Endometrial microvascular endothelial cells (primary cell): ENCODE data around the gene PTCSC3. TPM values are rescaled to one million over a fixed set of nuclear protein-coding genes. Genes with fewer than 3 reads are reported as not detected.

Experiments used
- in situ Hi-C: cut with HindIII; loops from 2 replicates; pipeline ENCODE4 v1.10.0; 2017; ENCODE audit warnings: low sequenced_read_pairs, low pct_unique_long_range_greater_than_20kb; ENCODE audit errors: inconsistent ontology term
- total RNA-seq: library from RNA; depleted of rRNA; stranded (reverse); fragments of >200 nt; gene quantifications from one replicate; pipeline ENCODE4 v1.2.3, GENCODE V29; 2015; ENCODE audit errors: inconsistent ontology term

Gene PTCSC3
- total RNA-seq: not detected

DNA sequence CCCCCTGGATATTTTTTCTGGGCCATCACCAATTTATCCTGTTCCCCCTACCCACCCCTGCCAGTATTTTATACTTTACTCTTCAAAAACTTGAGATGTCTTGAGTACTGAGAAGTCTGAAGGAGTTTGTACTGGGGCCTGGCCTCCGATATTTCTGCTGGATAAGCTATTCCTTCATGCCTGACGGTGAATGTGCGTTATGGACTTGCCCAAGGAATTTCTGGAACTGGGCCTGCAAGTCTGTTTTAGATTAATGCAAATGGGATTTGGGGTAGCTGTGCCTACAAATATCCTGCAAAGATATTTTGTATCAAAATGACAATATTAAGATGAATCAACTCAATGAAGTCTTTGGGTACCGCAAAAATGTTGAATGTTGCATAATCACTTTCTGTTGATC is at the start of gene PTCSC3:
TSS of gene PTCSC3 (minus strand) at position 199 of the 400 bp plus-strand sequence.
- in situ Hi-C loops: no loop called here

DNA sequence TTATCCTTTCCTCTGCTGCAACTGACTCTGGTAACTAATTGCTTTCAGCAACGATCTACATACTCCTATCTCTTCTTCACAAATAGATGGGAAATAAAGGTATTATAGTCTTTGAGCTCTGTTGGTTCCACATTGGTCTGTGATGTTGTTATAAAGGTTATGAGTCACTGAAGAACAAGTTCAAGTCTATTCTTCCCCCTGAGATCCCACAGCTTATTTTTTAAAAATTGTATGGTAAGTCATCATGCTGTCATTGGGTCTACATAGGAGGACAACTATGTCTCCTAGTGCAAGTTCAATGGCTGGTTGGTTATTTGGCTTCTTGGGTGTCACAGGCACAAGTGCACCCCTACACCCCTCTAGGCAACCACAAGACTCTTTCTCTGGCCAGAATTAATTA is 49.6 kb upstream of the PTCSC3 start:
- in situ Hi-C loops: no loop called here

DNA sequence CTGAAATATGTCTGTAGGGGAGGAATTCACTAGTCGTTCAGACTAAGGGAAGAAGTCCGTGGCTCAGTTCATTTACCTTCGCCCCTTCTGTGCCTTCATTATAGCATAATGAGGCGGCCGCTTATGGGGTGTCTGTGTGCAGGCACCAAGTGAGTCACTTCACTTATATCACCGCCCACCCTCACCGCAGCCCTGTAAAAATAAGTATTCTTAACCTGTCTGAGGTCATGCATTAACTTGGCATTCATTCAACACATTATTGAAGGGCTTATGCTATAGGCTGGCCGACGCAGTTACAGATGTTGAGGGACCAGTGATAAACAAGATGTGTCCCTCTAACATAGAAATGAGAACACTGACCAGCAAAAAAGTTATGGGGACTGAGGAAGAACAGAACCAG is 47.7 kb upstream of the PTCSC3 start:
- in situ Hi-C loops: no loop called here

DNA sequence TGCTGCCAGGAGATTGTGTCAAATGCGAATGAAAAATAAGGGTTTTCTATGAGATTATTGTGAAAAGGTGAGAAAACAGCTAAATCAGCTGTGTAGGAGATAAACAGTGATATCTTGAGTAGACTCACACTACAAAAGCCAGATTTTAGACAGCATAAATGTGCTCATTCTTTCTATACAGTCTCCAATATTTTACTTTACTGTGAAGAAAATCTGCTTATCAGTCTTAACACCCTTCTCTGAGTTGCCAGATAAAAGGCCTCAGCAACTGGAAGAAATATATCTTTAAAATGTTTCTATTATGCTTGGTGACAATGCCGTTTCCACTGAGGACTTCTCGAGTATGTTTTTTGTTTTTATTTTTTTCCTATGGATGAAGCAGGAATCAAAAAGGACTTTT is 47.0 kb upstream of the PTCSC3 start:
- in situ Hi-C loops: no loop called here

DNA sequence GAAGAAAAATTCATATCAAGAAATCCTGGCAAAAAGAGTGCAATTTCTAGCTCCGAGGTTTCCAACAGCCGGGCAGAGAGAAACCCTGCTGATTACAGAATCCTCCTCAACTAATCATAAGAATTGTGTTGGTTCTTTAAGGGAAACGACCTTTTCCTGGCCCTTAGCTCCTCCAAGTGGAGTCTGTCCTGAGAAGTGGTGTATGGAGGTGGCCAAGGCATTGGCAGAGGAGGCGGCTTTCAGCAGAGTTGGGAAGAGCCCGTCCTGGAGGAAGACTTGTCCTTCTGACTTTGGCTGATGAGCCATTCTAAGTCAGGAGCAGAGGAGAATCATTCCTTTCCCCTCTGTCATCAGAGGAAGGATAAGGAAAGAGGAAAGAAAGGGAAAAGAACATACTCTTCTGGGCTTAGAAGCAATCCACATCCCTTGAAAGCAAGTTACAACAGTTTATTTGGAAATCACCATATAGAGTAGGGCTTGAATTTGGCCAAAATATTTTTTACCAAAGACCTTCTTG is 46.5 kb upstream of the PTCSC3 start:
- in situ Hi-C loops: no loop called here

DNA sequence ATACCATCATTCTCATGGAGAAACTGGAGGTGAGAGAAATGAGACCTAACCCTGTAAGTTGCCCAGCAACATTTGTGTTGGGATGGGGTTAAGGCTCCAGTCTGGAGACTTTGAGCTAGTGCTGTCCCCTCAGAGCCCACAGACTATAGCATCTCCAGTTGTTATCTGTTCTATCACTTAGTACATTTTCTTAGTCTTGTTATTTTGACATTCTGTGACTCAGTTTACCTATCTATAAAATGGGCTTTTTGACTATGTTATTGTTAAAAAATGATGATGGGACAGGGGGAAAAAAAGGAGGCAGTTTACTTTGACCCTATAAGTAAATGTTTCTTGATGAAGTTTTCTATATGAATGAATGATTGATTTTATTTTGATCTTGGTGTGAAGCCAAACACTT is 45.8 kb upstream of the PTCSC3 start:
- in situ Hi-C loops: no loop called here

DNA sequence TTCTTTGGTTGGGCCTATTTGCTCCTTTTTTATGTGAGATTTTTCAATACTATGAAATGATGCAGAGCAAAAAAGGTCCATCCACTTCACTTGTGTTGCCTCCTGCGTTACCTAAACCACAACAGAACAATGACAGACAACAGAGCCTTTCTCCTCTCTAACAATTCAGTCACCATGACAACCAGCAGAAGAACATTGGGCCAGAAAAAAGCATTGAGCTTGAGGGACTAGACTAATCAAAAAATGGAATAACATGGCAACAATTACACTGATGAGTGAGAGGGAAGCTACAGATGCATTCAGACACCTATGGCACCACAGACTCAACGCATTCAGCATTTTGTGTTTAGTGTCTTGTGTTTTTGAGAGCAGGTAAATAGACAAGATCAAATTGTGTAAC is 44.6 kb upstream of the PTCSC3 start:
- in situ Hi-C loops: no loop called here

DNA sequence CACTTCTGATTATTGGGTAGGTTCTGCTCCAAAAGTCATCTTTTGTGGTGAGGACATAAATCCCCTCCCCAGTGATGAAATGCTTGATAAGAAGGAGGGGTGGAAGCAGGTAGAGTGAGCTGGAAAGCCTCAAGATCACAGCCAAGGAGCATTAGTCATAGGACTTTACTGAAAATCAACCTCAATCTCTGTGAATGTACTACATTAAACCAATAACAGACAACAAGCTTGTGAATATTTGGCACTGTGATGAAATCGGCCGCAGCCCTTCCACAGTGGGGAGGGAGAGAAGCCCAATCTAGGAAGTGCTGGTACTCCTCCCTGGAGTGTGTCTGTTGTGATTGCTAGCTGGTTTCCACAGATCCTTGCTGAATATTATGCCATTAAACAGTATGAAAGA is 41.2 kb upstream of the PTCSC3 start:
- in situ Hi-C loops: no loop called here

DNA sequence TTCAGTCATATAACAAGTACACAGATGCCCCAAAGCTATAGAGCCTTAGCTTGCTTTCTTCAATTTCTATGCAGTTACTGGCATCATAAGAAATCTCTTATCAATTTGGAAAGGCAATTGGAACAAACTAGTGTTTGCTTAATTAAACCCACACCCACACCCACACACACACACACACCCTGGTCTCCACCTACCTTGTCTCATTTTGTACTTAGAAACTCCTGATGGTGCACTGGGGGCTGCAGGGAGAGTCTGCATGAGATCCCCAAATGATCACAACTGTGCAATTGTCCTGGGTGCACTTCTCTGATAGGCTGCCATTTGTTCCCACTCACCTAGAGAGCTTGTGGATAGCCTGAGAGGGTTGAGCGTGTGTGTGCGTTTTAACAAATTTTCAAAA is 40.5 kb upstream of the PTCSC3 start:
- in situ Hi-C loops: no loop called here

DNA sequence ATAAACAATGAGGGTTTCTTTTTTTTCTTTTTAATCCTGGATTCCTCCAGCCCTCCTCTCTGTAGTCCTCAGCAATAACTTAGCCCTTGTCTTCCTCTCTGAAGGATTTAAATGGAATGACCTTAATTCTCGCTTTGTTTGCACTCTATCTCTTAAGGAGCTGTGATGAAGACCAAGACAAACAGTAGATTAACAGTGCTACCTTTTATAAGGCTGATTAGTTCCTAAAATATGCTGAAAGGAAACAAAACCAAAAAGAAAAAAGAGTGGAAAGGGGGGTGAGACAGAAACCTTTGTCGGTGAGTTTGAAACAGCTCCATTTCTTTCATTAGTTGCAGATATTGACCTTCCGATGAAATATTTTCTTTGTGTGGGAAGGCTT is 38.7 kb upstream of the PTCSC3 start:
- in situ Hi-C loops: no loop called here

DNA sequence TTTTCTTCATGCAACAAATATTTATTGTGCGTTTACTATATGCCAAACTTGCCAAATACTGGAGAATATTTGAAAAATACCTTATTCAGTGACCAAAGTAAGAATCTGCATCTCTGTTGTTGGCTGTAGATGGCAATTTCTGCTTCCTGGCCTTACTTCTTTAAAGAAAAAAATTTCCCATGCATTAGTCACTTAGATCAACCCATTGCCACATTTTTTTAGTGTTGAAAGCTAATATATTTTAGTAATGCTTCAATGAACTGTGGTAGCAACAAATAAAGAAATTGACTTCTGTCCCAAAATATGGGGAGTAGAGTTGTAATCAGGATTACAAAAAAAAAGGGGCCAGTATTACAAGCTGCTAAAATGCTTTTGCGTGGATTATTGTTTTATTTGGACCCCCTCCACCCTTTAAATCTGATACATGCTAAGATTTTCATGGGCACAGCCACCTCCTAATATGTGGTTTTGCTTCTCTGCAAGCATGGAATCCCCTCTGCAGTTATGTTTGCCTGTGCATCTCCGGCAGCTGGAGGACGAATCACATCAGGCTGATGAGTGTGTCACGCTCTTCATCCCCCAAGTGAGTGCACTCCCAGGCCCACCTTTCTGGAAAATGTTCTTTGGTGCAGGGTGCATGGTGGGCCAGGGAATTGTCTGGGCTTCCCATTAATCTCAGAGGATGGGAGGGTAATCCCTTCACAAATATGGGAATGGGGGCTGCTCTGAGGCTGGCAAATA is 38.1 kb upstream of the PTCSC3 start:
- in situ Hi-C loops: no loop called here

DNA sequence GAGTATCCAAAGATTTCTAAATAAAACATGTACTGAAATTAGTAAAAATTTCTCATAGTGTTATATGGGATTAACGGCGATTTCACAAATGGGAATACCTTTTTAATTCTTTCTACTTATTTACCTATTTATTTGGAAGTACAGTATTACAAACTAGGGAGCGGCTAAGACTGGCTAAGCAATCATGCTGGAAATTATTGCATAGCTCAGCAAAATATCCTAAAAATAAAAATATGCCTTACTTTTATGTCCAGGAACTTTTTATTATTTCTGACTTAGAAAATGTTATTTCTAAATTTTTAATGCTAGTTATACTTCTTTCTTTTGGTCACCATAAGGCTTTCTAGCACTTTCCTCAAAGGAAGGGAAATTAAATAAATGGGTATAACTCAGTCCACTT is 36.5 kb upstream of the PTCSC3 start:
- in situ Hi-C loops: no loop called here

DNA sequence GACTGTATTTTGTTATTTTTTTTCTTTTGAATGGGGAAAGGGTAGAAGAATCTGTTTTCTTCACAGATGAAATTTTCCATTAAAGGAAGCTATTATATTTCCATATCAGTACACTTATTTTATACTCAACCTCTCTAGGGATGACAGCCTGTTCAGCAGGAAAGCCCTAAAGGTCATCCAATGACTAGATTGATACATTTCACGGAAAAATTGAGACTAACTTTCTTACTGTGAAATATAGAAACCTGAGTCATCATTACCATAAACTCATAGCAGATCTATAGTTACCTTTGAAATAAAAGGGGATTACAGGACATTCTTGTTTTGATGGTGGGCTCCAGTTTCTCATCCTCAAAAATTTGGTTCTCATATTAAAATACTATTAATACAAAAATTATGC is 36.1 kb upstream of the PTCSC3 start:
- in situ Hi-C loops: no loop called here

DNA sequence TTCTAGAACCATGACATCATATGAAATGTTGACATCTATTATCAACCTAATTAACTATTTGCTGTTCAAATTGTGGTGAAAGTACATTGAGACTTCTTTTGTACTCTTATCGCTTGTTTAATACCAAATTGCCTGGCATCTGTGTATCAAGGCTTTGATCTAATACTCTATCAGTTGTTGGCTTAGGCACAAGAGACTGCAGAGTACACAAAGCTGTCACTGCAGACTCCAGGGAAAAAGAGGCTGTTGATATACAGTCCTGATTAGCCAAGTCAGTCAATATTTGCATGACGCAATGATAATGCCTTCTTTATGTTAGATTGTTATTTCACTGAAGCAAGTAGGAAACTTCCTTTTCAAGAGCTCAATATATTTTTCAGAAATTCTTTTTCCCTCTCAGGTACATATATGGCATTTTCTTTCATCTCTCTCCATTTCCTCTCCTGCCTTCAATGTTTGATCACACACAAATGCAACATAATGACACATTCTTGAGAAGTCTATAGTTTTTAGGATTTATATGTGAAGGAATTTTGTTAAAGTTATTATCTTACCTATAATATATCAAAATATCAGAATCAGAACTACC is 32.3 kb upstream of the PTCSC3 start:
- in situ Hi-C loops: no loop called here

DNA sequence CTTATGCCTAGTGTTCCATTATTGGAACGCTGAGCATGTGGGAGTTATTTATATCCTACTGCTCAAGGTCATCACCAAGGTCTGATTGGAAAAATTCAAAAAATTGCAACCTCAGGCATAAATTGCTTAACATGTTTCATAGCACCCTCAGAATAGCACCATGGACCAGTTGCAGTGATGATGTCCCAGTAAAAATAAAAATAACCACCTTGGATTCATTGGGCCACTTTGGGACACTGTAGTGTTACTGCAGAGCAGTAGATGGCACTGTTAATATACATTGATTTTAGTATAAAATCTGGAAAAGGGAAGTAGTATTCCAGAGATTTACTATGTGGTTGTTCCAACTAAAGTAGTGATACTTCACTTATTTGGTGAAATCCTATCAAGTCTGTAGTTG is 31.0 kb upstream of the PTCSC3 start:
- in situ Hi-C loops: no loop called here

DNA sequence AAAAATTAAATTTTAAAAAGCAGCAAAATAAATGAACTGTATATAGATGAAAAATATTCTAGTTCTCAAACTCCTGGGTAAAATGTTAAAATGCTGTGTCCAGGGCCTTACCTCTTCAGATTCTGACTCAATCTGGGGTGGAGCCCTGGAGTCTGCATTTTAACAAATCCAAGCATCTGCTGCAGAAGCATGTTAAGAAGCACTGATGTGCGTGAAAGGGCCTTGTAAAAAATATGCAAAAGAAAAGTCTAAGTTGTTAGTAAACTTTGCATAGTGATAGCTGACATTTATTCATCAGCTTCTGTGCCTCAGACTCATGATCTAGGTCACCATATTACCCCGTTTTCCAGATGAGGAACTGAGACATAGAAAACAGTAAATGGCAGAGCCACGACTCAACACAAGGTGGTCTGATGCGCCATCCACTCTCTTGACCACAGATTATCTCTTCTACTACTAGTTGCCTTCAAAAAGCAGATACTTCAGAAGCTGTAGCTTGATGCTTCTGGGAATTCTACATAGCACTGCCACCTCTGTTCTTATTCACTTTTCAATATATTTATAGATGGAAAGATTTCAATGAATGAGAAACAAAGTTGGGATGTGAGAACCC is 28.0 kb upstream of the PTCSC3 start:
- in situ Hi-C loops: no loop called here

DNA sequence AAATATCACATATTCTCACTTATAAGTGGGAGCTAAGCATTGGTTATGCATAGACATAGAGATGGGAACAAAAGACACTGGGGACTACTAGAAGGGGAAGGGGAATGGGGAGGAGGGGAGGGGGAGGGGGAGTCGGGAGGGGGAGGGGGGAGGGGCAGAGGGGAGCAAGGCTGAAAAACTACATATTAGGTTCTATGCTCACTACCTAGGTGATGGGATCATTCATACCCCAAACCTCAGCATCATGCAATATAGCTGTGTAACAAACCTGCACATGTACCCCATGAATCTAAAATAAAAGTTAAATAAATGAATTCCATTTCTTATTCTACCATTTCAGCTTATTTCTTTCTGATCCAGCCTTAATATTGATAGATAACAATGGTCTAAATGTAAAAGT is 21.9 kb upstream of the PTCSC3 start:
- in situ Hi-C loops: no loop called here

DNA sequence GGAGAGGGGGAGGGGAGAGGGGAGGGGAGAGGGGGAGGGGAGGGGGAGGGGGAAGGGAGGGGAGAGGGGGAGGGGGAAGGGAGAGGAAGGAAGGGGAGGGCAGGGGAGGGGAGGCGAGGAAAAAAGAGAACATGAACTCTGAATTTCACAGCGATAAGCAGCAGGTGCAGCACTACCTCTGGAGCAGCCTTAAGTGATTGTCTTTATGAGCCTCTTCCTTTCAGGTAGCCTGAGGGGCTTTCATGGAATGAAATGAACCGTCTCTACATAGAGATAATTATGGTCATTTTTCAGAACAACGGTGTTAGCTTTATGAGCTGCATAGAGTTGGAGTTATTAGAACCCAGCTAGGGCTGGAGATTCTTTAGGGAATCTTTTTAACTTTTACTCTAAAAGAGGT is 18.1 kb upstream of the PTCSC3 start:
- in situ Hi-C loops: no loop called here

DNA sequence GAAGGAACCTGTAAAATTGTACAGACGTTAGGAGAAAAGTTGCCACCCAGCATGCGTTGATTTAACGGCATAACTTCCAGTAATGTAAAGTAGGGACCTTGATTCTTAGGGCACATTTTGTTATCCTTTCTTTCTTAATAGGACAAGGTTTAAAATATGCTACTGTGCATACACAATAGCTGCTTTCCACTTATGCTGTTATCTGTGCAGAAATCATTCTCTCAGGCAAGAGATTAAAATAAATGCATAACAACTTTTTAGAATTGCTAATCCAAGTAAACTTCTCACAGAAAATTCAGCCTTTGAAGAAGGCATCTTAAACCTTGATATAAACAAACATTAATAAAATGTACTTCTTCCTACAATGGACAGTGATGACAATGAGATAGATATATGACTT is 16.0 kb upstream of the PTCSC3 start:
- in situ Hi-C loops: no loop called here

DNA sequence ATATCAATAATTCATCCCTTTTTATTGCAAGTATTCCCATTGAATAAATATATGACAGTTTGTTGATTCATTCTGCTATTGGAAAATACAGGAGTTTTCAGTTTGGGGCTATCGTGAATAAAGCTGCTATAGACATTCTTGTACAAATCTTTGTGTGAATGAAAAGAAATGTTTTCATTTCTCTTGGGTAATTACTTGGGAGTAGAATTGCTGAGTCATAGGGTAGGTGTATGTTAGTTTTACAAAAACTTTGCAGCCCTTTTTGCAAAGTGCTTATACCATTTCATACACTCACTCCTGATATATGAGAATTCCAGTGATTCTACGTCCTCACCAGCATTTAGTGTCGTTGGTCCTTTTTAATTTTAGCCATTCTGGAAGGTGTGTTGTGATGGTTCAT is 6.9 kb upstream of the PTCSC3 start:
- in situ Hi-C loops: no loop called here
